NCI-H1092 (cell line): ENCODE data around the gene MEIOSIN.
"Not testable (repeated sequence)": the region's sequence is repeated elsewhere in the genome, so short reads cannot be mapped to it uniquely, and the experiment has no call there.

Source experiments
- DNase-seq: peaks from one replicate; lab custom pipeline; 2025; lab: John Stamatoyannopoulos, UW

The MEIOSIN gene

GRCh38 chr19:45780448-45781213, 47.4 kb downstream of the MEIOSIN start:
- no peak for DNase-seq

- peak; percentile 39 for DNase-seq
Observed at GRCh38 chr19:45781214-45782161, 48.2 kb downstream of the MEIOSIN start.

GRCh38 chr19:45782162-45782691, 49.0 kb downstream of the MEIOSIN start, which contains the start of gene DMPK:
DMPK (minus strand) TSS chr19:45782490; CDS start chr19:45782352, 138 bp downstream.
- no peak for DNase-seq

GRCh38 chr19:45782820-45783785, 49.9 kb downstream of the MEIOSIN start:
- DNase-seq: no peak

GRCh38 chr19:45784096-45784495, 50.9 kb downstream of the MEIOSIN start:
- DNase-seq: no peak

- no peak for DNase-seq
Observed at GRCh38 chr19:45785097-45785496, 51.9 kb downstream of the MEIOSIN start.

GRCh38 chr19:45785781-45786532, 52.7 kb downstream of the MEIOSIN start:
- DNase-seq: no peak

- DNase-seq: no peak
Observed at GRCh38 chr19:45786533-45786894, 53.3 kb downstream of the MEIOSIN start.

- DNase-seq: no peak
Observed at GRCh38 chr19:45789035-45789786, 56.0 kb downstream of the MEIOSIN start.

- DNase-seq: no peak
Observed at GRCh38 chr19:45790942-45791341, 57.7 kb downstream of the MEIOSIN start.

GRCh38 chr19:45791744-45792469, 58.7 kb downstream of the MEIOSIN start:
- no peak for DNase-seq

- peak; percentile 97 for DNase-seq
Observed at GRCh38 chr19:45792470-45793177, 59.4 kb downstream of the MEIOSIN start, which contains the start of gene DMWD. DMWD (minus strand) TSS chr19:45792845; CDS start chr19:45792756, 89 bp downstream.

- DNase-seq: no peak
Observed at GRCh38 chr19:45793178-45793564, 59.9 kb downstream of the MEIOSIN start.

- DNase-seq: no peak
Observed at GRCh38 chr19:45793876-45794275, 60.6 kb downstream of the MEIOSIN start.

- no peak for DNase-seq
Observed at GRCh38 chr19:45794627-45795026, 61.4 kb downstream of the MEIOSIN start.

GRCh38 chr19:45798995-45799517, 65.8 kb downstream of the MEIOSIN start:
- no peak for DNase-seq

GRCh38 chr19:45799541-45799940, 66.3 kb downstream of the MEIOSIN start:
- not testable (repeated sequence) for DNase-seq

- no peak for DNase-seq
Observed at GRCh38 chr19:45800070-45800553, 66.9 kb downstream of the MEIOSIN start.
